HG02970 (cell line): Measurements from ENCODE around the gene THSD1.
"Not testable (repeated sequence)": the region's sequence is repeated elsewhere in the genome, so short reads cannot be mapped to it uniquely, and the experiment has no call there.

Experiments used
- ATAC-seq: cut with Tn5 transposase; IDR thresholded peaks from one replicate; pipeline ENCODE4 v1.9.1; 2021; ENCODE audit warnings: mild to moderate bottlenecking, moderate library complexity, moderate number of reproducible peaks; ENCODE audit not compliant: unreplicated experiment, low FRiP score

THSD1 gene

DNA sequence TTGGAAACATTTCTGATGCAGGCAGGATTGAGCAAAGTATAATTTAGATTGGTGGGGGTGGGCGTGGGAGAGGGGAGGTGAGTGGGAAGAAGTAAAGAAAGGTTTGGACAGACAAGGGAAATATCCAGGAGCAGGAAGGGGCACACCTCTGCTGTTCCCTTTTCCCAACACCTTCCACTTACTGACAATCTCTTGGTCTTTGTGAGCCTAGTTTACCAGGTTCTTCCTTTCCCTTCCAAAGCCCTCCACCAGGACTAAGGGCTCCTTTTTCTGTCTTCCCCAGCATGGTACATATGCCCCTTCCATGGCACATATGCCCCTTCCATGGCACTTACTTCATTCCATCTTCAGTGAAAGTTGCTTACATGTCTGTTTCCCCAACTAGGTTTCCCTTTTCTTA lies 6.2 kb upstream of the THSD1 start:
- ATAC-seq, result no peak

DNA sequence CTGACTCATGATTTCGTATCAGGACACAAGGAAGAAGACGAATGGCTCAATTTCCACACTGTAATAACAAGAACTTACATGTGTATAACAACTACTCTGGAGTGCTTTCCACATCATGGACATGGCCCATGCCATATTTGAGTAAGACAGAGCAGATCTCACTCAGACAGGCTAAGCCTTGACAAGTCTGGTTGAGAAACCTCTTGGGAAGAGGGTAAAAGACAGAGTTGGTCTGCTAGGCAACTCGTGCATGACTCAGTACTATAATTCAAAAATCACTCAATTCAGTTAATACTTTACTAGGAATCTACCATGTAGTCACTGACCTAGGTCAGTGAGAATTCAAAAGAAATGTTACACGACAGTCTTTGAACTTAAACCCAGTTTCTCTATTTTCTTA lies 5.7 kb upstream of the THSD1 start:
- ATAC-seq, result peak; percentile 92

DNA sequence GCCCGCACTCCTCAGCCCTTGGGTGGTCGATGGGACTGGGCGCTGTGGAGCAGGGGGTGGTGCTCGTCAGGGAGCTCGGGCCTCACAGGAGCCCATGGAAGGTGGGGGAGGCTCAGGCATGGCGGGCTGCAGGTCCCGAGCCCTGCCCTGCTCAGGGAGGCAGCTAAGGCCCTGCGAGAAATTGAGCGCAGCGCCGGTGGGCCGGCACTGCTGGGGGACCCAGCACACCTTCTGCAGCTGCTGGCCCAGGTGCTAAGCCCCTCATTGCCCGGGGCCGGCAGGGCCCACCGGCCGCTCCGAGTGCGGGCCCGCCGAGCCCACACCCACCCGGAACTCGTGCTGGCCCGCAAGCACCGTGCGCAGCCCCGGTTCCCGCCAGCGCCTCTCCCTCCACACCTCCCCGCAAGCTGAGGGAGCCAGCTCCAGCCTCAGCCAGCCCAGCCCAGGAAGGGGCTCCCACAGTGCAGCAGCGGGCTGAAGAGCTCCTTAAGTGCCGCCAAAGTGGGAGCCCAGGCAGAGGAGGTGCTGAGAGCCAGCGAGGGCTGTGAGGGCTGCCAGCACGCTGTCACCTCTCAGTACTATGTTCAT lies 2.2 kb upstream of the THSD1 start:
- not testable (repeated sequence) for ATAC-seq

DNA sequence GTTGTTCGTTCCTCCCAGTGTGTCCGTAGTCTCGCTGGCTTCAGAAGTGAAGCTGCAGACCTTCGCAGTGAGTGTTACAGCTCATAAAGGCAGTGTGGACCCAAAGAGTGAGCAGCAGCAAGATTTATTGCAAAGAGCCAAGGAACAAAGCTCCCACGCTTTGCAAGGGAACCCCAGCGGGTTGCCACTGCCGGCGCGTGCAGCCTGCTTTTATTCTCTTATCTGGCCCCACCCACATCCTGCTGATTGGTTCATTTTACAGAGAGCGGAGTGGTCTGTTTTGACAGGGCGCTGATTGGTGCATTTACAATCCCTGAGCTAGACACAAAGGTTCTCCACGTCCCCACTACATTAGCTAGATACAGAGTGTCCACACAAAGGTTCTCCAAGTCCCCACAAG lies 1.5 kb upstream of the THSD1 start:
- not testable (repeated sequence) for ATAC-seq

DNA sequence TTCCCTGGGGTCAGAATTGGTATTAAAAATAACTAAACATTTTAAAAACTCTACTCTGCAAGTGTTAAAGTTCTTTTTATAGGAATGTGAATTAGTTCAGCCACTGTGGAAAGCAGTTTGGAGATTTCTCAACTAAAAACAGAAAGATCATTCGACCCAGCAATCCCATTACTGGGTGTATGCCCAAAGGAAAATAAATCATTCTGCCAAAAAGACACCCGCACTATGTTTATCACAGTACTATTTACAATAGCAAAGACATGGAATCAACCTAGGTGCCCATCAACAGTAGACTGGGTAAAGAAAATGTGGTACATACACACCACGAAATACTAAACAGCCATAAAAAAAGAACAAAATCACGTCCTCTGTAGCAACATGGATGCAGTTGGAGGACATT lies 657 bp upstream of the THSD1 start:
- ATAC-seq, result no peak

DNA sequence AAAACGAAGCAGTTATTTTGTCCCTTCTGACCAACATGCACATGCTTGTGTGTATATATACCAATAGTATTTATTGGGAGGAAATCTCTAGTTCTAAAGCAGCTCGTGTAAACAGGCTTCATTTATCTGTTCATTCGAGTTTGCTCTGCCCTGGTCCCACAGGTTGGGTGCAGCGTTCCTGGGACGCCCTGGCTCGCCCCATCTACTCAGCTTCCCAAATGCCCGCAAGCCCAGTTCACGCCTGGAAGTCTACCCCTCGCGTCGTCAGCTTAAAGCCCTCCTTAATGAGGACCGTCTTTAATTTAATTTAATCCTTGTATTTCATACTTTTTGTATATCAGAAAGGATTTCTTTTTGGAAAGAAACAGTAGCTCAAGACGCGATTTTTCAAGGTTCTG lies 604 bp downstream of the THSD1 start:
- ATAC-seq, result no peak

DNA sequence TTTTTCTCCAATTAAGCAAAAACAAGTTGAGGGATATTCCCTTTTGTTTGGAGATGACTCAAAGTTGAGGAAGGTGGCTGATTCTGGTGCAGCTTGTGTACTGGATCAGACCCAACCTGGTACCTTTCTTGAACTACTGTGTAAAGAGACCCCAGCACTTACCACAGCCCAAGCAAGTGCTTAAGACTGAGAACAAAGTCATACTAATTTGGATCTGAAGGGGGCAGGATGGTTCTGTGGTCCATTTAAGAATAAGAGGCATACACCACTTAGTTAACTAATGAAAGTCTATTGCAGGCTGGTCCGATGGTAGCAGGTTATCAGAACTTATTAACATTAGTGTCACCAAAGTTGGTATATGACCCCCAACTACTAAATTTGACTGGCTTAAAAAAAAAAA lies 6.3 kb downstream of the THSD1 start:
- no peak for ATAC-seq

DNA sequence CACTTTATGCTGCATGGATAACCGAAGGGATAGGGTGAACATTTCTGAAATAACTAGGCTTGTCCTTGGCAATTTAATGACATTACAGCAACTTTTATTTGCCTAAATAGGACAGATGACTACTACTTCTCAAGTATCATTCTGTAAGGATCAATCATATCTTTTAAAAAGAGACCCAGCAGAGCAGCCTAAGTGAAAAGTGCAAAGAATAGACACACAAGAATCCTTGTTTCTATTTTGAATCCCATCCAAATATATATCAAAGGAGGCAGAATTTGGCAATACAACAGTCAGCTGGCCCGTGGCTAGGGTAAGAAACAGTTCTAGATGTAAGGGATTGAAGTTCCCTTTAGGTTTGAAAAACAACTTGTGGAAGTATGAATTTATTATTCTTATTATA lies 6.9 kb downstream of the THSD1 start:
- no peak for ATAC-seq

DNA sequence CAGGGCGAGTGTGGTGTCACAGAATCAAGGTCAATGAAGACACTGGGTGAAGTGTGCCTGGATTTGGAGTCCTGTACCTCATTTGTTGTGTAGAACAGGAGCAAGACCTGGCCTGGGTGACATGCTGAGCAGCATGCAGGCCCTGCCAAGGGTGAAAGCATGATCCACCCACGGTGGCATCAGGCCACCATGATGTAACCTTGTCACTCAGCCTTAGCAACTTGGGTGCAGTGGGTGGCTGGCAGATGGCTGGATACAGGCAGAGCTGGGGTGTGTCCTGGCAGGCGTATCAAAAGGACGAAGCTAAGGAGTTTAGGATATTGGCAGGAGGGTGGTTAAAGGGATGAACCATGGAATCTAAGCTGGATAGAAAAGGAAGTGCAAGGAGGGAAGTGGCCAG lies 10.3 kb downstream of the THSD1 start:
- ATAC-seq, result no peak

DNA sequence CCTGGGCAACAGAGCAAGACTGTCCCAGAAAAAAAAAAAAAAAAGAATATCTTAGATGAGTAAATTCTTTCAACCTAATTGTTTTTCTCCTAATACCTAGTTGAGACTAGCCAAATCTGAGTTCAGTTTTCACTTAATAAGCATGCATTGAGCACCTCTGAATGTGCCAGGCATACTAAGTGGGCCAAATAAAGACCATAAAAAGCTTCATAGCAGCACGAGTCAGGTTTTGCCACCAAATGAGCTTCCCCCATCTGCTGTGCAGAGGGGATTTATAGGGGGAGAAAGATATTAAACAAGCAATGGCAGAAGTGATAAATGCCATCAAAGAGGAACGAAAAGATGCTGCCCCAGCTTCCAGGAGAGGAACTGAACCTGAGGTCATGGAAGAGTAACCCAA lies 11.4 kb downstream of the THSD1 start:
- no peak for ATAC-seq

DNA sequence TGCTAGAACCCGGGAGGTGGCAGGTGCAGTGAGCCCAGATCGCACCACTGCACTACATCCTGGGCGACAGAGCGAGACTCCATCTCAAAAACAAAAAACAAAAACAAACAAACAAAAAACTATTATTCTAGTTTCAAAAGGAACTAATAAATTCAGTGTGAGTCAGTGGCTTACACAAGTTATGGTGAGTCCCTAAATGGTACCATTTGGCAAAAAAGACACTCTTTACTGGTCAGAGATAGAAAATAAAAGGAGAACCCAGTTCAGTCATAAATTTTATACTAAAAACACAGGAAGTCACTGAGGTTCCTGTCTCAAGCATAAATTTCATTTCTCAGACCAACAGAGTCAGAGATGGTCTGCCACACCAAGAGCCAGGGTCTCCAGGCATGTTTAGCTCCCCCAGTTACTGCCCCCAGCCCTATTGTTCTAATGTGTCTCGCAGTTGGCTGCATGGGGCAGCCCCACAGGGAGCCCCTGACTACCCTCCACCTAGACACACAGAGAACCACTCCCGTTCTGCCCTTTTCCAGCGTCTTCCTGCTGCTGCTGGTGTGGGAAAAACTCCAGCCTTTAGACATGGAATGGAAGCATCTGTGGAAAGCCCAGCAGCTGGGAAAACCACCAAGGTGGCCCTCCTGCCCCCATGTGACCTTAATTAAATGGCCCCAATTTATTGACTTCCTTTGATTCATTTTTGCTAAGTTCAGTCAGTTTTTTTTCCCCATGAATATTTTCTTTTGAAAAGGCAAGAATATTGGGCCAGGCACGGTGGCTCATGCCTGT lies 12.2 kb downstream of the THSD1 start:
- no peak for ATAC-seq

DNA sequence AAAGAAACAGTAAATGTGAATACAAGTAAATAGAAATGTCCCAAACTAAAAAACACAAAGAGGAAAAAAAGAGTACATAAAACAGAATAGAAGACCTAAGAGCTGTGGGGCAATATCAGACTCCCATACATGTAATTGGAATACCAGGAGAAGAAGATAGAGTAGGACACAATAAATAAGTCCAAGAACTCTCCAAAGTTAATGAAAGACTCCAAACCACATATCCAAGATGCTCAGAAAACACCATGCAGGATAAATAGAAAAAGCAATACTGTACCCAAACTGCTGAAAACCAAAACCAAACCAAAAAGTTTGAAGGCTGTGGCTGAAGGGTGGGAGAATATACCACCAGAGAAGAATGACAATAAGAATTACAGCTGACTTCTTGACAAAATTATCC lies 18.3 kb downstream of the THSD1 start:
- ATAC-seq, result no peak

DNA sequence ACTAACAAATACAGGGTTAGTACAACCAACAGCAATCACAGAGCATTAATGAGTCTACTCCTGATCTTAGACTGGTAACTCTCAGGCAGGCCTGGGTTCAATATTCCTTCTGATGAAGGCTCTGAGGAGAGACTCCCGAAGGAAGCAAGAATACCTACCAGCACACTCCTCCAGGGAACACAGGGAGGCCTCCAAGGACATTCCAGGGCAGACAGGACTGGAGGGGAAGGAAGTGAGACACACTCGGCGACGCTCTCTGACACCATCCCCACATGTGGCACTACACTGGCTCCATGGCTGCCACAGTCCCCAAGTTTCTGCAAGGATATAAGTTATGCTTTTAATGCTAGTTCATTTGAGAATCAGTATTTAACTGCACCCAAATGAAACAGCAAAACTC lies 20.1 kb downstream of the THSD1 start:
- ATAC-seq, result no peak

DNA sequence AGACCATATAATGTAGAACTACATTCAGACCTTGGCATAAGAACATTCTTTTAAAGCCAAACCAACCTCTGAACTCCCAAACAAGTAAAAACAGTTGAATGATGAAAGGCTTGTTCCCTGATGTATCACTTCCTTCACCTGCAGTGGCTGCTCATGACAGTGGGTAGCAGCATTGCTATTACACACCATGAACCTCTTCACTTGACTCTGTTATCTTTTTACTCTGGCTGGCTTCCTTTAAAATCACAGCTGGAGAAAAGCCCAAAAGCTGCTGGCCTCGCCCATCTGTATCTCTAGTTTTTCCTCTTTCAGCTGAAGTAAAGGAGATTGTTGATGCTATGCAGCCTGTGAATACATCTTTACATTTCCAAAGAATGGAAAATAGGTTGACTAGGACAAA lies 22.6 kb downstream of the THSD1 start:
- ATAC-seq, result no peak

DNA sequence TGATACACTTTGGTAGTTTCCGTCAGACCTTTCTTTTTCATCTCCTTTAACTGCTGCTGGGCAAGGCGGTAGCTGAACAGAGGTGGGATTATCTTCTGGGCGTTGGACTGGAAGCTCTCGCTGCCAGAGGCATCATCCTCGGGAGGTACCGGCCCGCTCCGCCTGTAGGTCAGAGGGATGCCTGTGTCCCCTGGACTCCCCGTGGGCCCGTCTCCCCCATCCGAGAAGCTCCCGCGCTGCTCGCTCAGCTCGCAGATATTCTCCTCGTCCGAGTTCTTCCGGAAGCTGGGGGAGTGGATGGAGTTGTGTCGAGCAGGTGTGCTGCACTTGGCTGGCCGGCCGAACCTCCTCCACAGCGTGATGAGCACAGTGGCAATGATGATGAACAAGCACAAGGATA lies 27.7 kb downstream of the THSD1 start:
- ATAC-seq, result no peak

DNA sequence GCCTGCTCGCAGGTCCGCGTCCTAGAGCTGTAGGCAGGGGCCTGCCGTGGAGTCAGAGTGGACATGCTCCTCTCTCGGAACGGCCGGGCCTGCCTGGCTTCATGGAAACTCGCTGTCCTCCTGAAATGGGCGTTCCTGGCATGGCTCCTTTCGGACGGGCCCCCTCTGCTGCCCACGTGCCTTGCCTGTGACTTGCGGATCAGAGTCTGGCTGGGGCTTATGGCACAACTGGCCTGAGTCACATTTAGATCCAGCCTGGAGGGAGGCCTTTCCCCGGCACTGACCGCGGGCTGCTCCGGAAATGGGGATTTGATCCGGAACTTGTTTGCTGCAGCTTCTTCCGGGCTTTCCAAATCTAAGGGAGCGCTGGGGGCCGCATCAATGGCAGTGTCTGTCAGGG lies 28.1 kb downstream of the THSD1 start:
- no peak for ATAC-seq

DNA sequence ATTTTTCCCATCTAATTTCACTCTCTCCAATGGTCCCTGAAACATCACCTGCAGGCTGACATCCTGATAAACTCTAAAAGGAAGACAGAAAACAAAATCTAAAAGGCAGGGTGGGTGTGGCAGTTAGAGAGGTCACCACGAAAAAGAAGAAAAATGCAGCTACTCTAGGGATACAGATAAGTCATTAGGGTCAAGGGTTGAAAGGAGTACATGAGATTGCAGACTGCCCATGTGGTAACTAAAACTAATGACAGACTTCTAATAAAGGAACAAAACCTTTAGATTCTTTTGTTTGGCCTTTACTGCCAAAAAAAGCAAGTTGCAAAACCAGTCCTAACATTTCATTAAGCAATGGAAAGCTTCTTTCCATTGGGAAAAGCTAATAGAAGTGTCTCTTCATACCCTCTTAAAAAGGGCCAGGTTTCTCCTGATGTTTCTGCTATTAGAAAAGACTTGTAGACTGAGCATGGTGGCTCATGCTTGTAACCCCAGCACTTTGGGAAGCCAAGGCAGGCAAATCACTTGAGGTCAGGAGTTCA lies 31.0 kb downstream of the THSD1 start:
- ATAC-seq, result no peak

DNA sequence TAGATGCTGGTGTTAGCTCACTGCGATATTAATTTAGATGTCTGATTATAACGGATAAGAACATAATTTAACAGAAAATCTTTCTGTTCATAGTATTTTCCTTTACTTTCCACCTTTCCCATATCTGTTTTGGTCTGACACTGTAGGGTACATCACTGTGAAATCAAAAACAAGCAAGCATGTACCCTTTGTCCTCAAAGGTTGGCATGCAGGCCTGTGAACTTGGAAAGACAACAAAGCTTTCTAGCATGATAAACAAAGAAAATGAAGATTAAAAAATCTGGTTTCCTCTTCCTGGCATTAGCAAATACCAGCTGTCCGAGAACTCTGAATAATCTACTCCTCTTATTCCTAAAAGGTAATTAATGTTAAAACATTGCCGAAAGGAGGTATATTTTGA lies 31.6 kb downstream of the THSD1 start:
- no peak for ATAC-seq

DNA sequence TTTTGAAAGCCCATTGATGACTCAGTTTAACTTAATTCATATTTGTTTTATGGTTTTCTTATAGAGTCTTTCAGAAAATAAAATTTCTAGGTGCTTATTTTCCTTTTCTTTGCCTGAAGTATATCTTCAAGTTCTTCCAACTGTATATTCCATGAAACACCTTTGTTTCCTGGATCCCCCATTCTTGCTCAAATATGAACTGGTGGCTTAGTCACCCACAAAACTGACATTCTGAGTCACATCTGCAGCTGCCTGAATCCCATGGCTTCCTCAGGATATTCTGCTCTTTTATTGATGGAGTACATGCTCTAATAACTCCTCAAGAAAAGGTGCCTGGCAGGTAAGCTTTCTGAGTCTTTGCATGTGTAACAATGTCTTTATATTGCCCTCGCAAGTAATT lies 32.7 kb downstream of the THSD1 start:
- ATAC-seq, result not testable (repeated sequence)

DNA sequence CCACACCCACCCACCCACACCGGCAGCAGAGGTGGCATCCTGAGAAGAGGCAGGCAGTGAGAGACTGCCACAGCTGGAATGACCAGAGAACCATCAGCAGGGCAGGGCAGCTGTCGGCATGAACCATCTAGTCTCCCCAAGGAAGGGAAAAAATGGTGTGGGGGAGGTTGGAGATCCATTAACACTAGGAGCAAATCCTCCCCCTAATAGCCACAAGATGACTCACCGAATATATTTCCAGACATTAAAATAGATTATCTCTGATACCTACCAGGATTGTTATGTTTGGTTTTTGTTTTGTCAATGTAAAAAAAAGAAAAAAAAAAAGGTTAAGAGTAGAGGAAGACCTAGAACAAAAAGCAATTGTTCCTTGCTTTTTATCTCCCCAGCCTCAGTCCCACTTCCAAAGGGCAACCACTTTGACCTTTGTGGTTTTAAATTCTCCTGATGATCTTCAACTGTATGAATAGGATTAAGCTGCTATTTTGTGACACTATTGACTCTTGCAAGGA lies 34.2 kb downstream of the THSD1 start:
- ATAC-seq, result no peak

DNA sequence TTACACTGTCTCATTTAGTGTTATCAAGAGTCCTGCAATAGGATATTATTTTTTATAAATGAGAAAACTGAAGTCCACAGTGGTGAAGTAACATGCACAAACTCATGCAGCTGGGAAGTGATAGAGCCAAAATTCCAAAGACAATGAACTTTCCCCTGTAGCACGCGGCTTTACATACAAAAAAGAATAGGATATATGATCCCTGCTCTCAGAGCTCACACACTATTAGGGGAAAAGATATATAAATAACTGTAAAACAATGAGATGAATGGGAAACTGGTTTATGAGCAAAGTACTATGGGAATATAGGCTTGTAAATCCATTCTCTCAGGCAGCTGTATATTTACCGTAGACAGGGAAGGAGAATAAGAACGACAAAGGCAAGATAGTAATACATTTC lies 39.7 kb downstream of the THSD1 start:
- no peak for ATAC-seq
